Endothelial cell of umbilical vein (primary cell): ENCODE data around the gene PTPRK. TPM values are rescaled to one million over a fixed set of nuclear protein-coding genes. Genes with fewer than 3 reads are reported as not detected.

Experiments
- BruUV-seq: library from RNA; stranded (reverse); fragments of 400-500 nt; replicated peaks from 2 replicates; lab custom pipeline; 2021; lab: Mats Ljungman, UMichigan
- CTCF ChIA-PET: fragments of 300-600, 350-600 bp; sonication (Branson Sonifier 250); formaldehyde crosslinking; loops from one replicate; lab custom pipeline; 2021; ENCODE audit warnings: antibody characterized with exemption, inconsistent platforms; lab: Charles Lee
- POLR2A ChIA-PET: fragments of 300-600, 350-600 bp; sonication (Branson Sonifier 250); formaldehyde crosslinking; loops from one replicate; lab custom pipeline; 2021; ENCODE audit warnings: antibody characterized with exemption, inconsistent platforms; lab: Charles Lee
- DNase-seq: peaks from one replicate; pipeline ENCODE4 v3.0.0-alpha.2; 2011; ENCODE audit warnings: low read depth, low spot score
- FAIRE-seq: peaks from 2 replicates; lab custom pipeline; 2011; peaks lifted over from hg19 to GRCh38; lab: Jason Lieb, UNC
- H2AFZ ChIP-seq: 2 replicates; pipeline ENCODE4 v1.6.0; 2012; ENCODE audit warnings: low read depth, low read length, control low read depth, inconsistent platforms
- H3K27ac ChIP-seq: 2 replicates; pipeline ENCODE4 v1.5.1; 2011; ENCODE audit warnings: low read depth, mild to moderate bottlenecking, control low read depth, low read length, moderate library complexity; ENCODE audit not compliant: insufficient read depth
- H3K27me3 ChIP-seq, 2 experiments: 2 replicates each; pipeline versions ENCODE4 v1.6.0 to v1.6.1; 2011; ENCODE audit warnings: low read length in 2 of 2, mixed read lengths in 1 of 2; ENCODE audit not compliant: control insufficient read depth in 2 of 2, insufficient read depth in 2 of 2
- H3K36me3 ChIP-seq, 2 experiments: 2 replicates in 1 of 2; 3 replicates in 1 of 2; pipeline ENCODE4 v1.5.1; 2011; ENCODE audit warnings: low read length in 2 of 2, mild to moderate bottlenecking in 1 of 2, moderate library complexity in 1 of 2; ENCODE audit not compliant: control insufficient read depth in 2 of 2, insufficient read depth in 2 of 2; ENCODE audit errors: extremely low read depth in 1 of 2
- H3K4me1 ChIP-seq: 3 replicates; pipeline ENCODE4 v1.5.1; 2011; ENCODE audit warnings: mild to moderate bottlenecking, low read length; ENCODE audit not compliant: control insufficient read depth, insufficient read depth; ENCODE audit errors: extremely low read depth
- H3K4me2 ChIP-seq: 2 replicates; pipeline ENCODE4 v1.6.1; 2011; ENCODE audit warnings: low read length, control low read depth, mixed read lengths; ENCODE audit not compliant: insufficient read depth
- H3K4me3 ChIP-seq, 3 experiments: fragments of 200-600 bp in 1 of 3; sonication (generic), shearing (Covaris generic) in 1 of 3; replicated peaks in 1 of 3; 2 replicates each; pipeline ENCODE4 v1.5.1; 2011 to 2016; ENCODE audit warnings: control low read depth in 3 of 3, low read length in 3 of 3, mild to moderate bottlenecking in 2 of 3, inconsistent platforms in 1 of 3, low read depth in 1 of 3, moderate library complexity in 1 of 3; ENCODE audit not compliant: insufficient read depth in 1 of 3
- H3K79me2 ChIP-seq: 2 replicates; pipeline ENCODE4 v1.6.0; 2012; ENCODE audit warnings: low read length, inconsistent platforms; ENCODE audit not compliant: control insufficient read depth, insufficient read depth
- H3K9ac ChIP-seq: replicated peaks from 2 replicates; pipeline ENCODE3; 2011; ENCODE audit warnings: low read length, control low read depth; ENCODE audit not compliant: insufficient read depth; ENCODE audit errors: extremely low read depth
- H3K9me1 ChIP-seq: replicated peaks from 3 replicates; pipeline ENCODE4 v1.6.0; 2011; ENCODE audit warnings: mild to moderate bottlenecking, low read length; ENCODE audit not compliant: control insufficient read depth, insufficient read depth; ENCODE audit errors: extremely low read depth
- H3K9me3 ChIP-seq: replicated peaks from 2 replicates; pipeline ENCODE4 v1.5.1; 2012; ENCODE audit warnings: low read length, inconsistent platforms; ENCODE audit not compliant: control insufficient read depth, insufficient read depth
- H4K20me1 ChIP-seq: replicated peaks from 2 replicates; pipeline ENCODE3; 2011; ENCODE audit warnings: mild to moderate bottlenecking, low read length; ENCODE audit not compliant: control insufficient read depth, insufficient read depth; ENCODE audit errors: extremely low read depth
- EZH2 ChIP-seq: IDR thresholded peaks from 2 replicates; pipeline ENCODE4 v1.6.1; 2012; ENCODE audit warnings: borderline replicate concordance, low read depth, mild to moderate bottlenecking, moderate library complexity, low read length, inconsistent platforms; ENCODE audit not compliant: severe bottlenecking
- GATA2 ChIP-seq: IDR thresholded peaks from 2 replicates; pipeline ENCODE4 v1.7.0; 2011; ENCODE audit warnings: low read depth, mild to moderate bottlenecking, moderate library complexity, mixed read lengths, low read length; ENCODE audit not compliant: insufficient read length, insufficient read depth
- JUN ChIP-seq: IDR thresholded peaks from 2 replicates; pipeline ENCODE4 v1.6.1; 2011; ENCODE audit warnings: borderline replicate concordance, low read depth; ENCODE audit not compliant: insufficient read length, insufficient read depth
- MAX ChIP-seq: IDR thresholded peaks from 2 replicates; pipeline ENCODE4 v1.6.1; 2011; ENCODE audit not compliant: insufficient read depth, insufficient read length
- MYC ChIP-seq: IDR thresholded peaks from one replicate; pipeline ENCODE4 v1.6.1; 2011; ENCODE audit warnings: mild to moderate bottlenecking, low read depth, low read length
- POLR2A ChIP-seq: IDR thresholded peaks from 2 replicates; pipeline ENCODE4 v1.6.1; 2012; ENCODE audit warnings: low read depth, mild to moderate bottlenecking, control low read depth, low read length
- dilution Hi-C: fragments of 300-500 bp; cut with MboI; formaldehyde crosslinking; loops from one replicate; pipeline ENCODE4 v1.15.0; 2019; ENCODE audit warnings: low sequenced_read_pairs; ENCODE audit not compliant: extremely low pct_ligation_motif_present
- intact Hi-C: fragments of 100-400 bp; cut with micrococcal nuclease; formaldehyde crosslinking; loops from one replicate; pipeline ENCODE4 v1.10.0; 2022
- polyA plus RNA-seq, 4 experiments: library from polyadenylated mRNA; depleted of rRNA in 3 of 4; stranded (reverse) in 3 of 4; unstranded in 1 of 4; fragments of >200 nt; gene quantifications; 2 replicates each; pipeline versions ENCODE4 v1.2.1 to v1.2.3, GENCODE V29; 2011 to 2012; ENCODE audit warnings: missing spikeins in 1 of 4
- total RNA-seq: library from RNA; stranded (reverse); gene quantifications from 2 replicates; pipeline ENCODE4 v1.2.3, GENCODE V29; 2021
- TF ChIP-seq, protein P1 (sequence below), 2 donors: IDR thresholded peaks; 1 replicate in 1 of 2; 2 replicates in 1 of 2; pipeline ENCODE4 v1.5.1; 2011; ENCODE audit warnings: low read length in 2 of 2, mild to moderate bottlenecking in 2 of 2, moderate library complexity in 2 of 2, control low read depth in 1 of 2, inconsistent platforms in 1 of 2, low read depth in 1 of 2; ENCODE audit not compliant: insufficient read depth in 1 of 2; ENCODE audit errors: extremely low read depth in 1 of 2

PTPRK gene
- total and polyA plus RNA-seq, 2 donors (not counting 3 experiments of a cell fraction or from before 2014, with no cell fraction given): 15.2 to 74.0 TPM

DNA sequence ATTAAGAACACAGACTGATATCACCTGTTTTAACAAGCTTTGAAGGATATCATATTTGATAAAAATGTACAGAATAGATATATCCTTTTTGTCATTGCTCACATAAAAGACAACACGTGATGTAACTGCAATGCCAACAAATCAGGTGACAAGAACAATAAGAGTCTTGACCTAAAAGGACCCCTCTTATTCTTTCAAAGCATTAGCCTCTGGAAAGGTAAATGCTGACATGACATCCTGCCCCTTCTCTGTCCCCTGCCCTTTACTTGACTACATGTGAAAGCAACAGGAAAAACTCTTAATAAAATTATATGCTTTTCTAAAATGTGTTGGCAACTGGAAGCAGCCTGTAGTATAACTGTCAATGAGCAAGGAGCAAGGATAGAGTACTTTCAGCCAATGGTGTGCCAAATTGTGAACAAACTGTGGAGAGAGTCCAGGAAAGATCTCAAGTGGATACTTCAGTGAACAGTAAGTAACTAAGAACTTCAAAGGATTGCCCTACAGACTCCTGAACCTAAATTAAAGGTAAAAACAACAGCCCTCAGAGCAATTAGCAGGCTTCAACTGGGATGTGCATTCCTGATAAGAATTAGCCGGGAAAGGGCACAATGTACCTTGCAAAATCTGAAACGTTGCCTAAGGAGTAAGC lies 16.3 kb downstream of the PTPRK start:
- Histone ChIP-seq H3K36me3 (peaks cover 0 to 2% of the 10 kb centered on the region in 2 experiments), H3K9ac (no peak overlapping the region), H3K9me3 (no peaks in the 10 kb centered on the region), H2AFZ (no peak overlapping the region), H3K79me2 (peaks cover 83% of the 10 kb centered on the region), H4K20me1 (no peaks in the 10 kb centered on the region), H3K4me2 (no peak overlapping the region), H3K27me3 (no peaks in the 10 kb centered on the region), H3K9me1 (no peaks in the 10 kb centered on the region), H3K4me1 (peaks cover 28% of the 10 kb centered on the region), H3K4me3 (no peak overlapping the region), H3K27ac (no peak overlapping the region)
- CTCF ChIA-PET: interaction anchor here (1.1 kb wide), 1 partner anchor 12 kb away, joined by 3 read pairs; no protein-coding TSS in a partner anchor
- dilution Hi-C loops: no loop called here
- no peak for FAIRE-seq
- POLR2A ChIA-PET: no interaction called here
- TF ChIP-seq, protein P1, sequence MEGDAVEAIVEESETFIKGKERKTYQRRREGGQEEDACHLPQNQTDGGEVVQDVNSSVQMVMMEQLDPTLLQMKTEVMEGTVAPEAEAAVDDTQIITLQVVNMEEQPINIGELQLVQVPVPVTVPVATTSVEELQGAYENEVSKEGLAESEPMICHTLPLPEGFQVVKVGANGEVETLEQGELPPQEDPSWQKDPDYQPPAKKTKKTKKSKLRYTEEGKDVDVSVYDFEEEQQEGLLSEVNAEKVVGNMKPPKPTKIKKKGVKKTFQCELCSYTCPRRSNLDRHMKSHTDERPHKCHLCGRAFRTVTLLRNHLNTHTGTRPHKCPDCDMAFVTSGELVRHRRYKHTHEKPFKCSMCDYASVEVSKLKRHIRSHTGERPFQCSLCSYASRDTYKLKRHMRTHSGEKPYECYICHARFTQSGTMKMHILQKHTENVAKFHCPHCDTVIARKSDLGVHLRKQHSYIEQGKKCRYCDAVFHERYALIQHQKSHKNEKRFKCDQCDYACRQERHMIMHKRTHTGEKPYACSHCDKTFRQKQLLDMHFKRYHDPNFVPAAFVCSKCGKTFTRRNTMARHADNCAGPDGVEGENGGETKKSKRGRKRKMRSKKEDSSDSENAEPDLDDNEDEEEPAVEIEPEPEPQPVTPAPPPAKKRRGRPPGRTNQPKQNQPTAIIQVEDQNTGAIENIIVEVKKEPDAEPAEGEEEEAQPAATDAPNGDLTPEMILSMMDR (IDR thresholded peaks at IDR 0.05; ENCODE audit: extremely low read depth in 1 of 2, insufficient read depth in 1 of 2, low read depth in 1 of 2, low read length in 2 of 2): no peak
- no peak for TF ChIP-seq EZH2
- no peak for TF ChIP-seq MYC
- no peak for TF ChIP-seq MAX
- TF ChIP-seq POLR2A: no peak
- no peak for TF ChIP-seq GATA2
- TF ChIP-seq JUN: no peak
- no TSS peak for BruUV-seq
- no peak for DNase-seq
- intact Hi-C loops: no loop called here
